ENCODE data around the gene SLC22A14. TPM values are rescaled to one million over a fixed set of nuclear protein-coding genes. Genes with fewer than 3 reads are reported as not detected.
"Not testable (repeated sequence)": the region's sequence is repeated elsewhere in the genome, so short reads cannot be mapped to it uniquely, and the experiment has no call there.

SLC22A14 gene
- total RNA-seq, 1 experiment from 2014 or later = 0.13 TPM

DNA sequence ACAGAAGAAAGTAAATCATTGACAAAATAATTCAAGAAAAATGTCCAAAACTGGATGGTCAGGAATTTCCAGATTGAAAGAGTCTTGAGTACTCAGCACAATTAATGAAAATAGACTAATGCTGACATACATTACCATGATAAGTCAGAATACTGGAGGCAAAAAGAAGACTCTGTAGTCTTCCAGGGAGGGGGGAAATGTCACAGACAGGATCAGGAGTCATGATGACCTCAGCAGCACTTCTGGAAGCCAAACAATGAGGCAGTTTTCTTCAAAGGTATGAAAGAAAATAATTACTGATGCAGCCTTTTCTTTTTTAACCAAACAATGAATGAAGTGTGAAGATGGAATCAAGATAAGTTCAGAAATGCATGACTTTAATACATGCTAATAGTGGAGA, 46.6 kb upstream of the SLC22A14 start:
- no peak for TF ChIP-seq SIN3A (IDR thresholded peaks at IDR 0.05; ENCODE audit: borderline replicate concordance, insufficient read depth, low read depth, low read length)
- no peak for TF ChIP-seq POLR2AphosphoS5 (IDR thresholded peaks at IDR 0.05; ENCODE audit: low read depth, low read length)
- no TSS peak for BruUV-seq (replicated peaks)
- H3K36me3 ChIP-seq (ENCODE audit: control insufficient read depth, insufficient read depth, low read length) = peaks cover 6% of the 10 kb centered on the region
- H3K9me3 ChIP-seq (ENCODE audit: control insufficient read depth, insufficient read depth, low read depth, low read length) = no peaks in the 10 kb centered on the region
- in situ Hi-C loops (cut with HindIII; ENCODE audit: low pct_unique_long_range_greater_than_20kb, low sequenced_read_pairs) (no loop called here), intact Hi-C loops (cut with micrococcal nuclease; ENCODE audit: unreplicated experiment) (no loop called here)
- H3K27ac ChIP-seq (ENCODE audit: low read length) = no peak overlapping the region
- CTCF ChIA-PET = no interaction called here
- H3K4me1 ChIP-seq (ENCODE audit: control insufficient read depth, insufficient read depth, low read length) = no peaks in the 10 kb centered on the region
- no peak overlapping the region for H3K4me3 ChIP-seq (ENCODE audit: low read depth in 2 of 2, low read length in 2 of 2)
- POLR2A ChIA-PET = no interaction called here
- DNase-seq (ENCODE audit: low read depth, low spot score) = no peak
- no peak for ATAC-seq
- no peaks in the 10 kb centered on the region for H3K27me3 ChIP-seq (ENCODE audit: control insufficient read depth, insufficient read depth, low read length)

DNA sequence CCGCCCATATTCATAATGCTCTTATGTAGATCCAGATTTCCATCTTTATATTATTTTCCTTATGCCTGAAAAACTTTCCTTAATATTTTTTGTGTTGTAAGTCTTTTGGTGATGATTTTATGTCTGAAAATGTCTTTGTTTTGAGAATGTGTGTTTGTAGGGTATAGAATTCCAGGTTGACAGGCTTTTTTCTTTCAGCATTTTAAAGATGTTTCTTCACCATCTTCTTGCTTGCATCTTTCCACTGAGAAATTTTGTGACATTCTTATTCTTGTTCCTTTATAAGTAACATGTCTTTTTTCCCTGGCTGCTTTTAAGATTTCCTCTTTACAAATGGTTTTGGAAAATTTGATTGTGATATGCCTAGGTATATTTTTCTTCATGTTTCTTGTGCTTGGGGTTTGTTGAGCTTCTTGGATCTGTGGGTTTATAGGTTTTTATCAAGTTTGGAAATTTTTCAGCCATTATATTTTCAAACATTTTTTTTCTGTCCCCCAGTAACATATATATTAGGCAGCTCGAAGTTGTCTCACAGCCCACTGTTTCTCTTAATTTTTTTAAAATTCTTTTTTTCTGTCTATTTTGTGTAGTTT, 43.6 kb upstream of the SLC22A14 start:
- Histone ChIP-seq H3K27ac (ENCODE audit: low read length) (no peak overlapping the region), H3K4me1 (ENCODE audit: control insufficient read depth, insufficient read depth, low read length) (no peaks in the 10 kb centered on the region), H3K27me3 (ENCODE audit: control insufficient read depth, insufficient read depth, low read length) (no peaks in the 10 kb centered on the region), H3K4me3 (ENCODE audit: low read depth in 2 of 2, low read length in 2 of 2) (no peak overlapping the region), H3K9me3 (ENCODE audit: control insufficient read depth, insufficient read depth, low read depth, low read length) (no peaks in the 10 kb centered on the region), H3K36me3 (ENCODE audit: control insufficient read depth, insufficient read depth, low read length) (peaks cover 6% of the 10 kb centered on the region)
- POLR2A ChIA-PET = no interaction called here
- BruUV-seq (replicated peaks) = no TSS peak
- in situ Hi-C loops (cut with HindIII; ENCODE audit: low pct_unique_long_range_greater_than_20kb, low sequenced_read_pairs) = no loop called here
- TF ChIP-seq TCF7L2 (IDR thresholded peaks at IDR 0.05; ENCODE audit: low read depth, low read length) (no peak), SIN3A (IDR thresholded peaks at IDR 0.05; ENCODE audit: borderline replicate concordance, insufficient read depth, low read depth, low read length) (no peak)
- TF ChIP-seq, protein P1, sequence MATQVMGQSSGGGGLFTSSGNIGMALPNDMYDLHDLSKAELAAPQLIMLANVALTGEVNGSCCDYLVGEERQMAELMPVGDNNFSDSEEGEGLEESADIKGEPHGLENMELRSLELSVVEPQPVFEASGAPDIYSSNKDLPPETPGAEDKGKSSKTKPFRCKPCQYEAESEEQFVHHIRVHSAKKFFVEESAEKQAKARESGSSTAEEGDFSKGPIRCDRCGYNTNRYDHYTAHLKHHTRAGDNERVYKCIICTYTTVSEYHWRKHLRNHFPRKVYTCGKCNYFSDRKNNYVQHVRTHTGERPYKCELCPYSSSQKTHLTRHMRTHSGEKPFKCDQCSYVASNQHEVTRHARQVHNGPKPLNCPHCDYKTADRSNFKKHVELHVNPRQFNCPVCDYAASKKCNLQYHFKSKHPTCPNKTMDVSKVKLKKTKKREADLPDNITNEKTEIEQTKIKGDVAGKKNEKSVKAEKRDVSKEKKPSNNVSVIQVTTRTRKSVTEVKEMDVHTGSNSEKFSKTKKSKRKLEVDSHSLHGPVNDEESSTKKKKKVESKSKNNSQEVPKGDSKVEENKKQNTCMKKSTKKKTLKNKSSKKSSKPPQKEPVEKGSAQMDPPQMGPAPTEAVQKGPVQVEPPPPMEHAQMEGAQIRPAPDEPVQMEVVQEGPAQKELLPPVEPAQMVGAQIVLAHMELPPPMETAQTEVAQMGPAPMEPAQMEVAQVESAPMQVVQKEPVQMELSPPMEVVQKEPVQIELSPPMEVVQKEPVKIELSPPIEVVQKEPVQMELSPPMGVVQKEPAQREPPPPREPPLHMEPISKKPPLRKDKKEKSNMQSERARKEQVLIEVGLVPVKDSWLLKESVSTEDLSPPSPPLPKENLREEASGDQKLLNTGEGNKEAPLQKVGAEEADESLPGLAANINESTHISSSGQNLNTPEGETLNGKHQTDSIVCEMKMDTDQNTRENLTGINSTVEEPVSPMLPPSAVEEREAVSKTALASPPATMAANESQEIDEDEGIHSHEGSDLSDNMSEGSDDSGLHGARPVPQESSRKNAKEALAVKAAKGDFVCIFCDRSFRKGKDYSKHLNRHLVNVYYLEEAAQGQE (IDR thresholded peaks at IDR 0.05; ENCODE audit: insufficient read depth in 1 of 2, low read depth in 2 of 2, low read length in 1 of 2) = no peak
- intact Hi-C loops (cut with micrococcal nuclease; ENCODE audit: unreplicated experiment) = no loop called here
- CTCF ChIA-PET = interaction anchor here (0.6 kb wide), 1 partner anchor 257 kb away, joined by 7 read pairs; no protein-coding TSS in a partner anchor
- DNase-seq (ENCODE audit: low read depth, low spot score) = no peak
- ATAC-seq = no peak

DNA sequence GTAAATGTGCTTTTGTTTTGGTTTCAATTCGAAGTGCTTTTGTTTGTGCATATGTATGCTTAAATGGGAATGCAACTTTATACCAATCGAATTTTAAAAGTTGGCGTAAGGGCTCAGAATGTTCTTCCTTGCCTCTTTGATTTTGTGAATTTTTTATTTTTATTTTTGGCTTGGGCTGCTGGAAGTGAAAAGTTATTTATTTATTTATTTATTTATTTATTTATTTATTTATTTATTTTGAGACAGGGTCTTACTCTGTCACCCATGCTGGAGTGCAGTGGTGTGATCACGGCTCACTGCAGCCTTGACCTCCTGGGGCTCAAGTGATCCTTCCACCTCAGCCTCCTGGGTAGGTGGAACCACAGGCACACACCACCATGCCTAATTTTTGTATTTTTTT, 39.3 kb upstream of the SLC22A14 start:
- ATAC-seq; H3K27me3 ChIP-seq (ENCODE audit: control insufficient read depth, insufficient read depth, low read length); CTCF ChIA-PET; H3K9me3 ChIP-seq (ENCODE audit: control insufficient read depth, insufficient read depth, low read depth, low read length); H3K36me3 ChIP-seq (ENCODE audit: control insufficient read depth, insufficient read depth, low read length); H3K27ac ChIP-seq (ENCODE audit: low read length); H3K4me3 ChIP-seq (ENCODE audit: low read depth in 2 of 2, low read length in 2 of 2); BruUV-seq (replicated peaks); intact Hi-C loops (cut with micrococcal nuclease; ENCODE audit: unreplicated experiment); H3K4me1 ChIP-seq (ENCODE audit: control insufficient read depth, insufficient read depth, low read length); DNase-seq (ENCODE audit: low read depth, low spot score); POLR2A ChIA-PET; in situ Hi-C loops (cut with HindIII; ENCODE audit: low pct_unique_long_range_greater_than_20kb, low sequenced_read_pairs): not testable (repeated sequence)

DNA sequence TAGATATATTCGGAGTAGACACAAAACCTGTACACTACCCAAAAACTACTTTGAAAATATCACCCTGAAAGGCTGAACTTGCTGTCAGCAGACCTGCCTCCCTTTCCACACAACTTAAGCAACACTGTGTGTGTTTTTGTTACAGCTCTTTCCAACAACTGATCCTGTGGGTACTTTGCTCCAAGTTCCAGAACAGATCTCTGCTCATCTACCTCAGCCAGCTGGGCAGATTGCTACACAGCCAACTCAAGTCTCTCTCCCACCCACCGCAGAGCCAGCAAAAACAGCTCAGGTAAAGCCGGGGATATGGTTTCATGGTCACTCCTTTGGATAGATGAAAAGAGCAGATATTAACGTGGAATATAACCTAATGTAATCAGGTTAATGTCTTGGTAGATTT, 36.2 kb upstream of the SLC22A14 start:
- no peaks in the 10 kb centered on the region for H3K4me1 ChIP-seq (ENCODE audit: control insufficient read depth, insufficient read depth, low read length)
- BruUV-seq (replicated peaks) = no TSS peak
- H3K36me3 ChIP-seq (ENCODE audit: control insufficient read depth, insufficient read depth, low read length) = peaks cover 13% of the 10 kb centered on the region; the same call in 1 of the 2 replicates
- H3K4me3 ChIP-seq (ENCODE audit: low read depth in 2 of 2, low read length in 2 of 2) = no peak overlapping the region
- in situ Hi-C loops (cut with HindIII; ENCODE audit: low pct_unique_long_range_greater_than_20kb, low sequenced_read_pairs) = no loop called here
- no peak overlapping the region for H3K27ac ChIP-seq (ENCODE audit: low read length)
- TF ChIP-seq, protein P1 (IDR thresholded peaks at IDR 0.05; ENCODE audit: insufficient read depth in 1 of 2, low read depth in 2 of 2, low read length in 1 of 2) = no peak
- no peak for TF ChIP-seq SIN3A (IDR thresholded peaks at IDR 0.05; ENCODE audit: borderline replicate concordance, insufficient read depth, low read depth, low read length)
- no peaks in the 10 kb centered on the region for H3K27me3 ChIP-seq (ENCODE audit: control insufficient read depth, insufficient read depth, low read length)
- intact Hi-C loops (cut with micrococcal nuclease; ENCODE audit: unreplicated experiment) = no loop called here
- no peaks in the 10 kb centered on the region for H3K9me3 ChIP-seq (ENCODE audit: control insufficient read depth, insufficient read depth, low read depth, low read length)
- ATAC-seq (no peak), DNase-seq (ENCODE audit: low read depth, low spot score) (no peak)
- CTCF ChIA-PET = no interaction called here
- POLR2A ChIA-PET = no interaction called here

Data from Panc1 (cell line).